ENCODE results near the gene MED12L. TPM values are rescaled to one million over a fixed set of nuclear protein-coding genes. Genes with fewer than 3 reads are reported as not detected.

MED12L gene
- total RNA-seq, 1 experiment from 2014 or later, result 6.4 TPM

- ATAC-seq (no peak), DNase-seq (ENCODE audit: low read depth, low spot score) (no peak)
- ChIA-PET CTCF (no interaction called here), POLR2A (no interaction called here), RAD21 (ENCODE audit: low non-redundant PET in 1 of 2, low total read pairs in 2 of 2, uncharacterized antibody in 2 of 2, unreplicated experiment in 2 of 2) (no interaction called here)
- H3K9me2 ChIP-seq (ENCODE audit: insufficient read depth), result no peaks in the 10 kb centered on the region
- no peaks in the 10 kb centered on the region for H3K9me3 ChIP-seq (ENCODE audit: control insufficient read depth in 1 of 2, insufficient read depth in 1 of 2, low read depth in 1 of 2, low read length in 2 of 2)
- no peaks in the 10 kb centered on the region for H3K79me2 ChIP-seq (ENCODE audit: insufficient read depth, low read length)
- TF ChIP-seq SIN3A (IDR thresholded peaks at IDR 0.05; ENCODE audit: low read depth) (no peak), CEBPB (IDR thresholded peaks at IDR 0.05; ENCODE audit: low read depth) (no peak), CTCF (IDR thresholded peaks at IDR 0.05 in 2 of 3, conservative IDR thresholded peaks at IDR 0.05 in 1 of 3; ENCODE audit: borderline replicate concordance in 1 of 3, insufficient read depth in 1 of 3, low read depth in 2 of 3, low read length in 2 of 3) (no peak), POLR2AphosphoS5 (IDR thresholded peaks at IDR 0.05; ENCODE audit: low read depth, low read length) (no peak), EGR1 (IDR thresholded peaks at IDR 0.05; ENCODE audit: low read depth) (no peak), ZNF274 (IDR thresholded peaks at IDR 0.05; ENCODE audit: low read depth, low read length) (no peak), POLR2A (IDR thresholded peaks at IDR 0.05; ENCODE audit: borderline replicate concordance, extremely low read depth, insufficient read depth, insufficient read length) (no peak), EZH2phosphoT487 (IDR thresholded peaks at IDR 0.05; ENCODE audit: borderline replicate concordance) (no peak), CBX3 (IDR thresholded peaks at IDR 0.05; ENCODE audit: low read depth) (no peak)
- no TSS peak for BruUV-seq (replicated peaks)
- no peaks in the 10 kb centered on the region for H3K36me3 ChIP-seq (ENCODE audit: control insufficient read depth in 1 of 2, insufficient read depth in 2 of 2, low read length in 2 of 2)
- intact Hi-C loops (cut with micrococcal nuclease), result no loop called here
- no peak overlapping the region for H3K9ac ChIP-seq (ENCODE audit: low read length)
- H3K4me1 ChIP-seq (ENCODE audit: control insufficient read depth in 1 of 2, insufficient read depth in 2 of 2, low read length in 2 of 2), result peaks cover 4 to 13% of the 10 kb centered on the region in 2 experiments
- no peaks in the 10 kb centered on the region for H4K20me1 ChIP-seq (ENCODE audit: insufficient read depth)
- no peak overlapping the region for H3K27ac ChIP-seq (ENCODE audit: low read depth, low read length)
- no peak overlapping the region for H3K4me3 ChIP-seq (replicated peaks in 1 of 2; ENCODE audit: low read depth in 1 of 2, low read length in 2 of 2)
- H2AFZ ChIP-seq (ENCODE audit: low read depth, low read length, poor library complexity, severe bottlenecking), result no peak overlapping the region
- no peak overlapping the region for H3K4me2 ChIP-seq (ENCODE audit: low read length)
- no peaks in the 10 kb centered on the region for H3K27me3 ChIP-seq (ENCODE audit: insufficient read depth, low read length)
These were observed 213.5 kb downstream of the MED12L start for GRCh38 chr3:151299006-151299405.

- H3K36me3 ChIP-seq (ENCODE audit: control insufficient read depth in 1 of 2, insufficient read depth in 2 of 2, low read length in 2 of 2), result no peaks in the 10 kb centered on the region
- TF ChIP-seq FOSL1 (IDR thresholded peaks at IDR 0.05; ENCODE audit: low read depth), result no peak
- CTCF ChIA-PET, result interaction anchor here (0.6 kb wide), 1 partner anchor 9 kb away, joined by 4 read pairs; no protein-coding TSS in a partner anchor
These were observed 215.1 kb downstream of the MED12L start for GRCh38 chr3:151300539-151300938.

More at GRCh38 chr3:151300539-151300938, 215.1 kb downstream of the MED12L start:
- intact Hi-C loops (cut with micrococcal nuclease), result no loop called here
- Histone ChIP-seq H3K9ac (ENCODE audit: low read length) (no peak overlapping the region), H3K4me1 (ENCODE audit: control insufficient read depth in 1 of 2, insufficient read depth in 2 of 2, low read length in 2 of 2) (peaks cover 13 to 28% of the 10 kb centered on the region in 2 experiments), H2AFZ (ENCODE audit: low read depth, low read length, poor library complexity, severe bottlenecking) (no peak overlapping the region), H3K27ac (ENCODE audit: low read depth, low read length) (no peak overlapping the region), H3K9me3 (ENCODE audit: control insufficient read depth in 1 of 2, insufficient read depth in 1 of 2, low read depth in 1 of 2, low read length in 2 of 2) (no peaks in the 10 kb centered on the region), H3K9me2 (ENCODE audit: insufficient read depth) (no peaks in the 10 kb centered on the region), H3K4me2 (ENCODE audit: low read length) (no peak overlapping the region), H4K20me1 (ENCODE audit: insufficient read depth) (no peaks in the 10 kb centered on the region), H3K4me3 (replicated peaks in 1 of 2; ENCODE audit: low read depth in 1 of 2, low read length in 2 of 2) (no peak overlapping the region), H3K27me3 (ENCODE audit: insufficient read depth, low read length) (no peaks in the 10 kb centered on the region), H3K79me2 (ENCODE audit: insufficient read depth, low read length) (no peaks in the 10 kb centered on the region)
- POLR2A ChIA-PET, result no interaction called here
- ATAC-seq (no peak), DNase-seq (ENCODE audit: low read depth, low spot score) (no peak)
- RAD21 ChIA-PET (ENCODE audit: low non-redundant PET in 1 of 2, low total read pairs in 2 of 2, uncharacterized antibody in 2 of 2, unreplicated experiment in 2 of 2), result no interaction called here
- BruUV-seq (replicated peaks), result no TSS peak
